HCT116 (cell line): Measurements from ENCODE around the gene THTPA.

Source experiments
- ZNF274 ChIP-seq: fragments of 200-500 bp; sonication (Bioruptor generic); IDR thresholded peaks from 2 replicates; pipeline ENCODE4 v1.6.1; 2014; ENCODE audit warnings: mild to moderate bottlenecking, low read depth, low read length, inconsistent platforms
- TF ChIP-seq, protein P1 (sequence below), 3 experiments: fragments of 200-600 bp in 1 of 3; sonication (generic) in 1 of 3; IDR thresholded peaks in 2 of 3; conservative IDR thresholded peaks in 1 of 3; 2 replicates each; pipeline ENCODE4 v1.5.1; 2012 to 2017; ENCODE audit warnings: low read depth in 2 of 3, low read length in 2 of 3, antibody characterized with exemption in 1 of 3, borderline replicate concordance in 1 of 3, control low read depth in 1 of 3, mild to moderate bottlenecking in 1 of 3, mixed read lengths in 1 of 3, mixed run types in 1 of 3, moderate library complexity in 1 of 3; ENCODE audit not compliant: insufficient read depth in 1 of 3

DNA sequence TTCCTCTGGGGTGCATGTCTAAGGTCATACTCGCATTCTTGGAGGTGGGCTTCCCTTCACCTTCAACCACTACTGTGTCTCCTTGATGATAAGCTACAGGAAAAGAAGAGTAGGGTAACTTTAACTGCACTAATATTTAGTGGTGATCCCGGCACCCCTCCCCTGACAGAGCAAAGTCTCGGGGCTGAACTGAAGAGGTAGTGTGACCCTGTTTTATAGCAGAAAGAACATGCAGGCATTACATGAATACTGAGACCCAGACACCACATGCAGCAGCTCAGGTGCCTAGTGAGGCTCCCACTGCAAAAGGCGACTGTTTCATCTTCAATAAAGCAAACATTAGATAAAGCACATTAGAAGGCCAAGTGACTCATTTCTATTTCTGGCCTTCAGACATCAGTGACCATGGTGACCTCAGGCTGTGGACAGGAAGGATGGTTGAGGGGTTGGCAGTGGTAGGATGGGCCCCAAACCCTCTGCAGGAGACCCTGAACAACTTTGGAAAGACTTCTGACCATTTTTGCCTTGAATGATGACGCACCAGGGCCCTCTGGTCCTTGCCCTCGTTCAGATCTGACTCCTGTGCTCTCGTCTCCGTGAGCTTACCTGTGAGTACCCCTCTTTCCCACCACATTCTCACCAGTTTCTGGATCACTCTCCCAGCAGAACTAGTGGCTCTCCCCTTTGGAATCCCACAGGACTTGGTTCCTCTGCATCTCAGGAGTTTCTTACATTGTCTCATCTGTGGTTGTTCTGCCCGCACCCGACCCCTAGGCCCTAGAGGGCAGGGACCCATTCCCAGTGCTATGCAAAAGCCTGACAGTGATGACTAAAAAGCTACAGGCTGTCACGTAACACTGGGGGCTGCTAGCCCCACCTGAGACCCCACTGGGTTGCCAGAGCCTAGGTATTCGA is 46.4 kb downstream of the THTPA start:
- no peak for TF ChIP-seq ZNF274
- TF ChIP-seq, protein P1, sequence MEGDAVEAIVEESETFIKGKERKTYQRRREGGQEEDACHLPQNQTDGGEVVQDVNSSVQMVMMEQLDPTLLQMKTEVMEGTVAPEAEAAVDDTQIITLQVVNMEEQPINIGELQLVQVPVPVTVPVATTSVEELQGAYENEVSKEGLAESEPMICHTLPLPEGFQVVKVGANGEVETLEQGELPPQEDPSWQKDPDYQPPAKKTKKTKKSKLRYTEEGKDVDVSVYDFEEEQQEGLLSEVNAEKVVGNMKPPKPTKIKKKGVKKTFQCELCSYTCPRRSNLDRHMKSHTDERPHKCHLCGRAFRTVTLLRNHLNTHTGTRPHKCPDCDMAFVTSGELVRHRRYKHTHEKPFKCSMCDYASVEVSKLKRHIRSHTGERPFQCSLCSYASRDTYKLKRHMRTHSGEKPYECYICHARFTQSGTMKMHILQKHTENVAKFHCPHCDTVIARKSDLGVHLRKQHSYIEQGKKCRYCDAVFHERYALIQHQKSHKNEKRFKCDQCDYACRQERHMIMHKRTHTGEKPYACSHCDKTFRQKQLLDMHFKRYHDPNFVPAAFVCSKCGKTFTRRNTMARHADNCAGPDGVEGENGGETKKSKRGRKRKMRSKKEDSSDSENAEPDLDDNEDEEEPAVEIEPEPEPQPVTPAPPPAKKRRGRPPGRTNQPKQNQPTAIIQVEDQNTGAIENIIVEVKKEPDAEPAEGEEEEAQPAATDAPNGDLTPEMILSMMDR (IDR thresholded peaks at IDR 0.05 in 2 of 3, conservative IDR thresholded peaks at IDR 0.05 in 1 of 3; ENCODE audit: borderline replicate concordance in 1 of 3, insufficient read depth in 1 of 3, low read depth in 2 of 3, low read length in 2 of 3): no peak
